ENCODE measurements around the gene SEPTIN2. TPM values are rescaled to one million over a fixed set of nuclear protein-coding genes. Genes with fewer than 3 reads are reported as not detected.

SEPTIN2 gene
- total RNA-seq, 4 donors from 2014 or later = 311 to 585 (median 373) TPM

GRCh38 chr2:241324775-241325174 is 9.1 kb downstream of the SEPTIN2 start:
- H3K4me3 ChIP-seq = no peak overlapping the region
- H3K36me3 ChIP-seq = peaks cover 0 to 35% (median 4%) of the 10 kb centered on the region in 3 donors
- DNase-seq (ENCODE audit: low spot score in 2 of 2) = no peak
- no peaks in the 10 kb centered on the region for H3K27me3 ChIP-seq
- H3K9me3 ChIP-seq = no peaks in the 10 kb centered on the region
- peak overlapping the region in 1 of 4 donors; percentile 58 for H3K27ac ChIP-seq
- peaks cover 0 to 54% (median 24%) of the 10 kb centered on the region in 4 donors for H3K4me1 ChIP-seq
- TF ChIP-seq EP300 (IDR thresholded peaks at IDR 0.05) (no peak), CTCF (IDR thresholded peaks at IDR 0.05) (no peak), POLR2A (IDR thresholded peaks at IDR 0.05) (no peak)

GRCh38 chr2:241325257-241325656 is 9.5 kb downstream of the SEPTIN2 start:
- H3K36me3 ChIP-seq = peaks cover 0 to 40% (median 4%) of the 10 kb centered on the region in 3 donors
- H3K4me3 ChIP-seq = no peak overlapping the region
- TF ChIP-seq CTCF (IDR thresholded peaks at IDR 0.05) = no peak
- no peak for TF ChIP-seq EP300 (IDR thresholded peaks at IDR 0.05)
- TF ChIP-seq POLR2A (IDR thresholded peaks at IDR 0.05) = no peak
- peaks cover 0 to 49% (median 21%) of the 10 kb centered on the region in 4 donors for H3K4me1 ChIP-seq
- 94 to 100% methylated on average over 1 of the region's 1 CpG for WGBS, 2 donors
- H3K27ac ChIP-seq = no peak overlapping the region
- no peak for DNase-seq (ENCODE audit: low spot score in 2 of 2)
- H3K9me3 ChIP-seq = no peaks in the 10 kb centered on the region
- H3K27me3 ChIP-seq = no peaks in the 10 kb centered on the region

- no peak for TF ChIP-seq POLR2A (IDR thresholded peaks at IDR 0.05)
- no peak for TF ChIP-seq CTCF (IDR thresholded peaks at IDR 0.05)
- TF ChIP-seq EP300 (IDR thresholded peaks at IDR 0.05) = no peak
- DNase-seq (ENCODE audit: low spot score in 2 of 2) = no peak
- Histone ChIP-seq H3K27ac (no peak overlapping the region), H3K9me3 (no peaks in the 10 kb centered on the region), H3K4me1 (peaks cover 0 to 7% (median 4%) of the 10 kb centered on the region in 4 donors), H3K4me3 (no peak overlapping the region), H3K36me3 (peaks cover 0 to 67% (median 4%) of the 10 kb centered on the region in 3 donors), H3K27me3 (no peaks in the 10 kb centered on the region)
- 89 to 94% methylated on average over 11 of the region's 11 CpGs for WGBS, 2 donors
Measured at GRCh38 chr2:241329669-241330615, 14.2 kb downstream of the SEPTIN2 start.

- H3K36me3 ChIP-seq = peaks cover 0 to 68% (median 4%) of the 10 kb centered on the region in 3 donors
- DNase-seq (ENCODE audit: low spot score in 2 of 2) = no peak
- H3K4me1 ChIP-seq = peaks cover 0 to under 1% (median 0%) of the 10 kb centered on the region in 4 donors
Measured at GRCh38 chr2:241330616-241330981, 14.9 kb downstream of the SEPTIN2 start.

More at GRCh38 chr2:241330616-241330981, 14.9 kb downstream of the SEPTIN2 start:
- TF ChIP-seq CTCF (IDR thresholded peaks at IDR 0.05) (no peak), POLR2A (IDR thresholded peaks at IDR 0.05) (no peak), EP300 (IDR thresholded peaks at IDR 0.05) (no peak)
- Histone ChIP-seq H3K27ac (no peak overlapping the region), H3K27me3 (no peaks in the 10 kb centered on the region), H3K9me3 (no peaks in the 10 kb centered on the region), H3K4me3 (no peak overlapping the region)
- 87 to 90% methylated on average over 4 of the region's 4 CpGs for WGBS, 2 donors
